IPS-15b (cell line): ENCODE data around the gene CDK10.
"Not testable (repeated sequence)": the region's sequence is repeated elsewhere in the genome, so short reads cannot be mapped to it uniquely, and the experiment has no call there.

Experiments used
- H3K27me3 ChIP-seq: one replicate; pipeline ENCODE4 v1.6.1; 2013; ENCODE audit warnings: low read length; ENCODE audit not compliant: control insufficient read depth, insufficient read depth
- H3K36me3 ChIP-seq: one replicate; pipeline ENCODE4 v1.6.1; 2013; ENCODE audit warnings: low read length; ENCODE audit not compliant: control insufficient read depth, insufficient read depth
- H3K4me1 ChIP-seq: one replicate; pipeline ENCODE4 v1.6.1; 2013; ENCODE audit warnings: mild to moderate bottlenecking, low read length; ENCODE audit not compliant: control insufficient read depth, insufficient read depth
- H3K4me3 ChIP-seq: one replicate; pipeline ENCODE4 v1.5.1; 2013; ENCODE audit warnings: low read depth, low read length
- H3K9ac ChIP-seq: one replicate; pipeline ENCODE4 v1.6.1; 2013; ENCODE audit warnings: low read depth, mild to moderate bottlenecking, low read length
- H3K9me3 ChIP-seq: one replicate; pipeline ENCODE4 v1.6.1; 2013; ENCODE audit warnings: mild to moderate bottlenecking, low read length; ENCODE audit not compliant: control insufficient read depth, insufficient read depth

The CDK10 gene

DNA sequence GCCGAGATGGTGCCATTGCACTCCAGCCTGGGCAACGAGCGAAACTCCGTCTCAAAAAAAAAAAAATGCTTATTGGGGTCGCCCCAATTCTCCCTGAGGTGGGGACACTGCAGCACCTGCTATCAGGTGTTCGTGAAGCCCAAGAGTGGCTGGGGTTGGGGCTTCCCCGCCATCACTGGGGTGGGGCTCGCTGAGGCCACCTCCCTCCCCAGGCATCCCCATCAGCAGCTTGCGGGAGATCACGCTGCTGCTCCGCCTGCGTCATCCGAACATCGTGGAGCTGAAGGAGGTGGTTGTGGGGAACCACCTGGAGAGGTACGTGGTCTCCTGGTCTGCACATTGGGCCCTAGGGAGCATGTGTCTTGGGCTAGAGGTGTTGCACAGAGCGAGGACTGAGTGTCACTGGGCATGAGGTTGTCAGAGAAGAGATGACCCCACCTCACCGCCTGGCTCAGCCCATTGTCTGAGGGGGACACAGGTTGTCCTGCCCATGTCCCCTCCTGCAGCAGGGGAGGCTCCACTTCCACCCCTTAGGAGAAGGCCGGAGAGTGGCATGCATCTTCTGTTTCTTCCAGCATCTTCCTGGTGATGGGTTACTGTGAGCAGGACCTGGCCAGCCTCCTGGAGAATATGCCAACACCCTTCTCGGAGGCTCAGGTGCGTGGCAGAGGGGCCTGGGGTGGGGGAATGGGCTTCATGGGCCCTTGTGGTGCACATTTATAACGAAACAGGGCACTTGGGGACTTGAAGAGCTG lies 4.9 kb downstream of the CDK10 start:
- Histone ChIP-seq H3K36me3 (peaks cover 33% of the 10 kb centered on the region), H3K9ac (no peak overlapping the region), H3K4me3 (no peak overlapping the region), H3K4me1 (peaks cover 4% of the 10 kb centered on the region), H3K9me3 (no peaks in the 10 kb centered on the region), H3K27me3 (no peaks in the 10 kb centered on the region)

DNA sequence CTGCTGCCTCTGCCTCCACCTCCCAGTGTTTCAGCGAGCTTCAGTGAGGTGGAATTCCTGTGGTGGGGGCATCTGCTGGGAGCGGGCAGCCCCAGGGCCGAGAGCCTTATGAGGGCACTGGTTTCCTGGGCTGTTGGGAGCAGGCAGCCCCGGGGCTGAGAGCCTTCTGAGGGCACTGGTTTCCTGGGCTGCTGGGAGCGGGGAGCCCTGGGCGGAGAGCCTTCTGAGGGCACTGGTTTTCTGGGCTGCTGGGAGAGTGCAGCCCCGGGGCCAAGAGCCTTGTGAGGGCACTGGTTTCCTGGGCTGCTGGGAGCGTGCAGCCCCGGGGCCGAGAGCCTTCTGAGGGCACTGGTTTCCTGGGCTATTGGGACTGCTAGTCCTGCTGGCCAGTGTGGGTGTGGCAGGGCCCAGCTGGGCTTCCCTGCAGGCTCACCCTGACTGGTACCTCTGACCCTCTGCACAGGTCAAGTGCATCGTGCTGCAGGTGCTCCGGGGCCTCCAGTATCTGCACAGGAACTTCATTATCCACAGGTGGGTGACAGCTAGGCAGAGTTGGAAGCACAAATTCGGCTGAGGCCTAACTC lies 5.6 kb downstream of the CDK10 start:
- H3K4me3 ChIP-seq: no peak overlapping the region
- peaks cover 39% of the 10 kb centered on the region for H3K36me3 ChIP-seq
- no peaks in the 10 kb centered on the region for H3K9me3 ChIP-seq
- H3K4me1 ChIP-seq: peaks cover 4% of the 10 kb centered on the region
- no peak overlapping the region for H3K9ac ChIP-seq
- no peaks in the 10 kb centered on the region for H3K27me3 ChIP-seq

DNA sequence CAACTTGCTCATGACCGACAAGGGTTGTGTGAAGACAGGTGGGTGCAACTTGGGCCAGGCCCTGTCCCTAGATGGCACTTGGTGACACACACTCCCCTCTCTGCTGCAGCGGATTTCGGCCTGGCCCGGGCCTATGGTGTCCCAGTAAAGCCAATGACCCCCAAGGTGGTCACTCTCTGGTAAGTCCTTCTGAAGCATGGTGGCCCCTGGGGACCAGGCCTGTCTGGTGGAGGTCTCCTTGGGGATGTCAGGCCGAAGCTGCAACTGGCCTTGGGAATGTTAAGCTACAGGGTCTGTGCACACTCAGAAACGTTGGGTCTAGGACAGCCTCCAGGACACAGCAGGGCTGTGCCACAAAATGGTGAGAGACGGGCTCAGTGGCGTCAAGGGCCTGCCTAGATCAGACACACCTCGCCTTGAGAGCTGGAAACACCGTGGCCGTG lies 6.8 kb downstream of the CDK10 start:
- Histone ChIP-seq H3K9ac (no peak overlapping the region), H3K36me3 (peaks cover 44% of the 10 kb centered on the region), H3K4me3 (no peak overlapping the region), H3K4me1 (no peaks in the 10 kb centered on the region), H3K27me3 (no peaks in the 10 kb centered on the region), H3K9me3 (no peaks in the 10 kb centered on the region)

DNA sequence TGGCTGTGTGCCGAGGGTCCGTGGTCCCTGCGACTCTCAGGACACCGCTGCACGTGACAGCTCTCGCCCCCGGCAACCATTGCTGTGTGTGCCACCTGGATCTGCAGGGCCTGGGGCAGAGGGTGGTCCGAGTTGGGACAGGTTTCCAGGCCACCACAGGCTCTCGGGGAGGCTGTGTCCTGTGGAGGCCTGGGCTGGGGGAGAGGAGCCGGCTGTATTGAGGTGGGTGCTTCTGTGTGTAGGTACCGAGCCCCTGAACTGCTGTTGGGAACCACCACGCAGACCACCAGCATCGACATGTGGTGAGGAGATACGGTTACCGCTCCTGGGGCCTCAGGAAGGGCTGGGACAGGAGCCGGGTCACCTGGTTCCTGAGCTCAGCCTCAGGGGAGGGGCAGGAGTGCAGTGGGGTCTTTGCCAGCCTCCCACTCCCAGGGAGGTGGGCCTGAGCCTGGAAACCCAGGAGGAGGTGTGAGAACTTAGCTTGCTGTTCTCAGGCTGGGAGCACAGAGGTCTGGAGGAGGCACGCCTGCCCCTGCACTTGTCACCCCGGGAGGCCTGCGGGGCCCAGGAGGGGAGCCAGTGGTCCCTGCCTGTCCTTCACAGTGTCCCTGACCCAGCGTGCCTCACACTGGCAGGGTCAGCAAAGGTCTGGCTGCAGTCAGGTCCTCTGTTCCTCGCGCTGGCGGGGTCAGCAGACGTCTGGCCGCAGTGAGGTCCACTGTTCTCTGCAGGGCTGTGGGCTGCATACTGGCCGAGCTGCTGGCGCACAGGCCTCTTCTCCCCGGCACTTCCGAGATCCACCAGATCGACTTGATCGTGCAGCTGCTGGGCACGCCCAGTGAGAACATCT lies 7.7 kb downstream of the CDK10 start:
- peaks cover 44% of the 10 kb centered on the region for H3K36me3 ChIP-seq
- H3K4me1 ChIP-seq: no peaks in the 10 kb centered on the region
- H3K27me3 ChIP-seq: no peaks in the 10 kb centered on the region
- H3K9me3 ChIP-seq: no peaks in the 10 kb centered on the region
- no peak overlapping the region for H3K4me3 ChIP-seq
- H3K9ac ChIP-seq: no peak overlapping the region

DNA sequence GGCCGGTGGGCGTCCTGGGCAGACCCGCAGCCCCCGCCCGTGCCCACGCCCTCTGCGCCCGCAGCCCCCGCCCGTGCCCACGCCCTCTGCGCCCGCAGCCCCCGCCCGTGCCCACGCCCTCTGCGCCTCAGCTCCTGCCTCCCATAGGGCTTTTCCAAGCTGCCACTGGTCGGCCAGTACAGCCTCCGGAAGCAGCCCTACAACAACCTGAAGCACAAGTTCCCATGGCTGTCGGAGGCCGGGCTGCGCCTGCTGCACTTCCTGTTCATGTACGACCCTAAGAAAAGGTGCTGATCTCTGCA lies 8.2 kb downstream of the CDK10 start:
- H3K4me1 ChIP-seq, H3K9me3 ChIP-seq, H3K27me3 ChIP-seq, H3K9ac ChIP-seq, H3K4me3 ChIP-seq: not testable (repeated sequence)
- peaks cover 43% of the 10 kb centered on the region for H3K36me3 ChIP-seq

DNA sequence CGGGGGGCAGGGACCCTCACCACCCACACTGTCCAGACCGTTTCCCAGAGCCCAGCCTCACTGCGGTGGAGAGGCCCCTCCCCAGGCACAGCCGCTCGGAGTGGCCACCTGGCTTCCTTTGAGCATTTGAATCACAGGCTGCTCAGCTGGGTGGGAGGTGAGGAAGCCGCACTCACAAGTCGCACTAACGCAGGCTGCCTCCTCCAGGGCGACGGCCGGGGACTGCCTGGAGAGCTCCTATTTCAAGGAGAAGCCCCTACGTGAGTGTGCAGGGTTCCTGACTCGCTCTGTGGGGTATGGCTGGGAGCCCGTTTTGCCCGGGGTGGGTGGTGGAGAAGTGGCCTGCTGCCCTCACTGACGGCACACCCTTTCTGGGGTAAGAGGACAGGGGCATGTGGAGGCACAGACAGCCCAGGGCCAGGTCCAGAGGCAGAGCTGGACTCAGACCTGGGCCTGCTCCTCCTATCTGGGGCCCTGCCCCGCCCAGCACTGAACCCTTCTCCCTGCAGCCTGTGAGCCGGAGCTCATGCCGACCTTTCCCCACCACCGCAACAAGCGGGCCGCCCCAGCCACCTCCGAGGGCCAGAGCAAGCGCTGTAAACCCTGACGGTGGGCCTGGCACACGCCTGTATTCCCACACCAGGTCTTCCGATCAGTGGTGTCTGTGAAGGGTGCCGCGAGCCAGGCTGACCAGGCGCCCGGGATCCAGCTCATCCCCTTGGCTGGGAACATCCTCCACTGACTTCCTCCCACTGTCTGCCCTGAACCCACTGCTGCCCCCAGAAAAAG lies 8.8 kb downstream of the CDK10 start:
- no peaks in the 10 kb centered on the region for H3K9me3 ChIP-seq
- H3K27me3 ChIP-seq: no peaks in the 10 kb centered on the region
- H3K36me3 ChIP-seq: peaks cover 43% of the 10 kb centered on the region
- no peak overlapping the region for H3K4me3 ChIP-seq
- no peaks in the 10 kb centered on the region for H3K4me1 ChIP-seq
- H3K9ac ChIP-seq: no peak overlapping the region

DNA sequence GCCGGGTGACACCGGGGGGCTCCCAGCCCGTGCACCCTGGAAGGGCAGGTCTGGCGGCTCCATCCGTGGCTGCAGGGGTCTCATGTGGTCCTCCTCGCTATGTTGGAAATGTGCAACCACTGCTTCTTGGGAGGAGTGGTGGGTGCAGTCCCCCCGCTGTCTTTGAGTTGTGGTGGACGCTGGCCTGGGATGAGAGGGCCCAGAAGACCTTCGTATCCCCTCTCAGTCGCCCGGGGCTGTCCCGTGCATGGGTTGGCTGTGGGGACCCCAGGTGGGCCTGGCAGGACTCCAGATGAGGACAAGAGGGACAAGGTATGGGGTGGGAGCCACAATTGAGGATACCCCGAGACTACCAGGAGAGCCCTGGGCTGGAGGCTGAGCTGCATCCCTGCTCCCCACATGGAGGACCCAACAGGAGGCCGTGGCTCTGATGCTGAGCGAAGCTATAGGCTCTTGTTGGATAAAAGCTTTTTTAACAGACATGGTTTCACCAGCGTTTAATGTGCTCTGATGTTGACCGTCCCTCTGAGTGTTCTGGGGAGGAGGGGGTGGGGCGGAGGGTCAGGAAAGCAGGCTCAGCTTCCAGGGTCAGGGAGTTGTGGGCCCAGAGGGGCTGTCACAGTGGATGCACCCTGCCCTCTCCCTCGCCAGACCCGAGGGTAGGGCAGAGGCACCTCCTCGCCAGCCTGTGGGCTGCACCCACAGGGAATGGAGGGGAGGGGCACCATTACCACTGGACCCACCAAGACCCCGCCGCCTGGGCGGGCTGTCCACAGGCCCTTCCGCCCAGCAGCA lies 9.6 kb downstream of the CDK10 start:
- H3K4me3 ChIP-seq: no peak overlapping the region
- no peak overlapping the region for H3K9ac ChIP-seq
- H3K36me3 ChIP-seq: peaks cover 38% of the 10 kb centered on the region
- no peaks in the 10 kb centered on the region for H3K9me3 ChIP-seq
- H3K4me1 ChIP-seq: no peaks in the 10 kb centered on the region
- no peaks in the 10 kb centered on the region for H3K27me3 ChIP-seq

DNA sequence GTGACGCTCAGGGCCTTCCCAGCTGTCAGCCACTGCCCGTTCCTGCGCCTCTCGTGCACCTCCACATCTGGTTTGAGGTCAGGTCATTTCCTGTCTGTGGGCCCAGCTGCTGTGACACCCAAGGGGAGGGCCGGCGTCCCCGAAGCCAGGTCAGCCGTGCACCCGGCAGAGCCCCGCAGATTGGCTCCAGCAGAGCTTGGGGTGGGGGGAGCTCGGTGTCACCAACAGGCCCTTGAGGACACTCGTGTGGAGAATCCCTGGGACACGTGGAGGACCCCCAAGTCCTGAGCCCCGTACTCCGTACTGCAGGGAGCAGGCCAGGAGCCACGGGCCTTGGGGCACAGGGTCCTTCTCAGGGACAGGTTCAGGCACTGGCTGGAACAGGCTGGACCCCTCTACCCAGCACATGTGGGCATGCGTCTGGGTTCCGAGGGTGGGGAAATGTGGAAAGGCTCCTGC lies 10.2 kb downstream of the CDK10 start:
- Histone ChIP-seq H3K9me3 (no peaks in the 10 kb centered on the region), H3K36me3 (peaks cover 32% of the 10 kb centered on the region), H3K9ac (no peak overlapping the region), H3K27me3 (no peaks in the 10 kb centered on the region), H3K4me1 (no peaks in the 10 kb centered on the region), H3K4me3 (no peak overlapping the region)

DNA sequence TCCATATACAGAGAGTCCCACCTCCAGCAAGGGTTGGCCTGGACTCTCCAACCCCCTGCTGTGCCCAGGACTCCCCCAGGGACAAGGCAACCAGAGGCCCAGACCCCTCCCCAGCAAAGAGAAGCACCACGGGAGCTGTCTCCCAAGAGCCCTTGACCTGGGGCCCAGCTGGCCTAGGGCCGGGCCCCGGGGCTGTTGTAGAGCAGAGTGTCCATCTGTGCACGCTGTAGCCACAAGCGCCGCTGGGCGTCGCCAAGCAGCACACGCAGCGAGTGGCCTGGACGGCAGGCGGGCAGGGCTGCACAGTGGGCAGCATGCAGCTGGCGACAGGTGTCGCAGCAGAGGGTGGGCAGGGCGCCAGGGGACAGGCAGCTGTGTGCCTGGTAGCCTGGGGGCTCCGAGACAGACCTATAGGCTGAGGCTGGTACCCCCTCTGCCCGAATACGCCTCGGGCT lies 10.7 kb downstream of the CDK10 start:
- Histone ChIP-seq H3K9me3 (no peaks in the 10 kb centered on the region), H3K4me1 (no peaks in the 10 kb centered on the region), H3K27me3 (no peaks in the 10 kb centered on the region), H3K36me3 (peaks cover 30% of the 10 kb centered on the region), H3K4me3 (no peak overlapping the region), H3K9ac (no peak overlapping the region)

DNA sequence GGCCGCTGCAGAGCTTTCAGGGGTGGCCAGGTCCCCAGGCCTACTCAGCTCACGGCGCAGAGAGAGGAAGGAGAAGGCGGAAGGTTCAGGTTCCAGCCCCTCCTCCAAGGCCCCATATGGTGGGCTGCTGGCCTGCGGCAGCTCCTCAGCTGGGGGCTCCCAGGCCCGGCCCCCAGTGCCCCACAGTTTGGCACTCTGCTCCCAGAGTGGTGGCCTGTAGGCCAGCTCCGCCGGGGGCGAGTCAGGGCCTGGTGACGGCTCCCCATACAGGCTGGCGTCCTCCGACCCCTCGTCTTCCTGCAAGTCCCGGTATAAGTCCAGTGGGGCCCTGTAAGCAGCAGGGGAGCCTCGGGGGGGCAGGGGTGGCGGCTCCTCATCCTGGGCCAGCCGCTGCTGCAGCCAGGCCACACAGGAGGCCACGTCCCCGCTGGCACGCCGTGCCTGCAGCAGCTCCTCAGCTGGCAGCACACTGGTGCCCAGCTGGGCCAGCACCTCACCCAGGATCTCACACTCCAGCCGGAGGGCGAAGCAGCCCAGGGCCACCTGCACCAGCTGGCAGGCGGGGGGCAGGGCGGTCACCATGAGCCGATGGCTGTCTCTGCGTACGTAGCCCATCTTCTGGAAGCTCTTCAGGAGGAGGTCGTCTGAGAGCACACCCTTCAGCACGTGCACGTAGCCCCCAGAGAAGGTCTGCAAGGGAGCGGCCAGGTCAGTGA lies 11.3 kb downstream of the CDK10 start:
- Histone ChIP-seq H3K27me3 (no peaks in the 10 kb centered on the region), H3K4me1 (no peaks in the 10 kb centered on the region), H3K9me3 (no peaks in the 10 kb centered on the region), H3K4me3 (no peak overlapping the region), H3K9ac (no peak overlapping the region), H3K36me3 (peaks cover 30% of the 10 kb centered on the region)
